SK-N-SH (cell line): ENCODE measurements around the gene DAGLA. TPM values are rescaled to one million over a fixed set of nuclear protein-coding genes. Genes with fewer than 3 reads are reported as not detected.

ENCODE experiments used
- CTCF ChIA-PET: fragments of 300-600, 350-600 bp; formaldehyde crosslinking; extraction: SDS; loops from one replicate; lab custom pipeline; 2021; lab: Yijun Ruan, JAX
- POLR2A ChIA-PET: fragments of 350-600 bp; sonication (Branson Sonifier 250); formaldehyde crosslinking; extraction: SDS; loops from one replicate; lab custom pipeline; 2020; ENCODE audit warnings: antibody characterized with exemption, inconsistent platforms; lab: Yijun Ruan, JAX
- DNase-seq: peaks from one replicate; pipeline ENCODE4 v3.0.0; 2012
- H2AFZ ChIP-seq: fragments of 200-600 bp; sonication (generic); 2 replicates; pipeline ENCODE4 v1.8.1; 2016; ENCODE audit warnings: antibody characterized with exemption, mild to moderate bottlenecking, low read depth
- H3F3A ChIP-seq: fragments of 200-600 bp; sonication (generic); replicated peaks from 2 replicates; pipeline ENCODE3; 2016; ENCODE audit warnings: antibody characterized with exemption, mild to moderate bottlenecking; ENCODE audit not compliant: insufficient read depth
- H3K27ac ChIP-seq, 2 experiments: fragments of 200-500 bp in 1 of 2; fragments of 200-600 bp in 1 of 2; sonication (Bioruptor generic) in 1 of 2; sonication (generic), shearing (Covaris generic) in 1 of 2; 2 replicates each; pipeline versions ENCODE4 v1.5.1 to v1.6.1; 2014 to 2016; ENCODE audit warnings: low read depth in 2 of 2, inconsistent platforms in 1 of 2, low read length in 1 of 2, mild to moderate bottlenecking in 1 of 2, mixed read lengths in 1 of 2
- H3K27me3 ChIP-seq: fragments of 200-600 bp; sonication (generic), shearing (Covaris generic); 2 replicates; pipeline ENCODE4 v1.6.1; 2016; ENCODE audit warnings: mixed run types; ENCODE audit not compliant: insufficient read depth
- H3K36me3 ChIP-seq, 2 experiments: fragments of 200-500 bp in 1 of 2; fragments of 200-600 bp in 1 of 2; sonication (Bioruptor generic) in 1 of 2; sonication (generic) in 1 of 2; replicated peaks in 1 of 2; 2 replicates each; pipeline versions ENCODE3 to v1.5.1; 2014 to 2016; ENCODE audit warnings: low read length in 1 of 2, mild to moderate bottlenecking in 1 of 2; ENCODE audit not compliant: insufficient read depth in 2 of 2, control insufficient read depth in 1 of 2
- H3K4me1 ChIP-seq, 2 experiments: fragments of 200-500 bp in 1 of 2; fragments of 200-600 bp in 1 of 2; sonication (Bioruptor generic) in 1 of 2; sonication (generic), shearing (Covaris generic) in 1 of 2; 2 replicates each; pipeline versions ENCODE4 v1.5.1 to v1.6.1; 2014 to 2016; ENCODE audit warnings: low read depth in 1 of 2, low read length in 1 of 2, mixed run types in 1 of 2; ENCODE audit not compliant: insufficient read depth in 2 of 2, control insufficient read depth in 1 of 2
- H3K4me2 ChIP-seq: fragments of 200-600 bp; sonication (generic), shearing (Covaris generic); 2 replicates; pipeline ENCODE4 v1.6.1; 2017; ENCODE audit warnings: mixed run types
- H3K4me3 ChIP-seq, 2 experiments: fragments of 200-500 bp in 1 of 2; fragments of 200-600 bp in 1 of 2; sonication (Bioruptor generic) in 1 of 2; sonication (generic), shearing (Covaris generic) in 1 of 2; 2 replicates each; pipeline versions ENCODE4 v1.5.1 to v1.8.1; 2014 to 2016; ENCODE audit warnings: low read depth in 2 of 2, inconsistent platforms in 1 of 2, low read length in 1 of 2, mild to moderate bottlenecking in 1 of 2, mixed read lengths in 1 of 2, moderate library complexity in 1 of 2
- H3K79me2 ChIP-seq: fragments of 200-600 bp; sonication (generic); 2 replicates; pipeline ENCODE4 v1.8.1; 2017; ENCODE audit warnings: mild to moderate bottlenecking; ENCODE audit not compliant: insufficient read depth
- H3K9ac ChIP-seq: fragments of 200-600 bp; sonication (generic); 2 replicates; pipeline ENCODE4 v1.6.1; 2017; ENCODE audit warnings: mixed run types
- H3K9me2 ChIP-seq: fragments of 200-600 bp; sonication (generic); 2 replicates; pipeline ENCODE4 v1.6.1; 2017; ENCODE audit warnings: mixed run types
- H3K9me3 ChIP-seq: fragments of 200-600 bp; sonication (generic); 2 replicates; pipeline ENCODE4 v1.6.1; 2017; ENCODE audit warnings: mixed run types, mild to moderate bottlenecking, moderate library complexity
- H4K20me1 ChIP-seq: fragments of 200-600 bp; sonication (generic); 2 replicates; pipeline ENCODE4 v1.6.1; 2017; ENCODE audit warnings: mild to moderate bottlenecking, mixed run types; ENCODE audit not compliant: insufficient read depth
- FOSL2 ChIP-seq: IDR thresholded peaks from 2 replicates; pipeline ENCODE4 v1.4.0; 2012; ENCODE audit warnings: low read depth, mild to moderate bottlenecking, moderate library complexity, borderline replicate concordance
- FOXJ3 ChIP-seq: sonication (generic); formaldehyde crosslinking; IDR thresholded peaks from 2 replicates; pipeline ENCODE4 v1.5.1; 2020; ENCODE audit warnings: mild to moderate bottlenecking, missing genetic modification reagents
- FOXM1 ChIP-seq: IDR thresholded peaks from 2 replicates; pipeline ENCODE4 v1.4.0; 2012; ENCODE audit warnings: low read depth, mild to moderate bottlenecking
- GABPA ChIP-seq: IDR thresholded peaks from 2 replicates; pipeline ENCODE4 v1.4.0; 2012; ENCODE audit warnings: low read depth, mild to moderate bottlenecking
- GATA2 ChIP-seq: sonication (generic); formaldehyde crosslinking; IDR thresholded peaks from 2 replicates; pipeline ENCODE4 v1.5.0; 2020; ENCODE audit warnings: mild to moderate bottlenecking, missing genetic modification reagents
- MXI1 ChIP-seq: IDR thresholded peaks from 2 replicates; pipeline ENCODE4 v1.6.1; 2012; ENCODE audit warnings: mild to moderate bottlenecking, low read depth, low read length, improper control_type of control experiment
- NFIC ChIP-seq: IDR thresholded peaks from 2 replicates; pipeline ENCODE4 v1.4.0; 2012; ENCODE audit warnings: borderline replicate concordance
- POLR2AphosphoS5 ChIP-seq: IDR thresholded peaks from 2 replicates; pipeline ENCODE4 v1.6.1; 2012; ENCODE audit warnings: low read depth, low read length
- RAD21 ChIP-seq: IDR thresholded peaks from 2 replicates; pipeline ENCODE4 v1.6.1; 2012; ENCODE audit warnings: mild to moderate bottlenecking, low read length
- SIN3A ChIP-seq: IDR thresholded peaks from 2 replicates; pipeline ENCODE4 v1.6.1; 2012; ENCODE audit warnings: low read depth, mild to moderate bottlenecking, low read length, moderate library complexity, borderline replicate concordance
- SMC3 ChIP-seq: IDR thresholded peaks from 2 replicates; pipeline ENCODE4 v1.6.1; 2012; ENCODE audit warnings: low read depth, low read length, improper control_type of control experiment
- TCF12 ChIP-seq: IDR thresholded peaks from 2 replicates; pipeline ENCODE4 v1.4.0; 2012
- YY1 ChIP-seq: IDR thresholded peaks from 2 replicates; pipeline ENCODE4 v1.4.0; 2012; ENCODE audit warnings: low read depth, mild to moderate bottlenecking
- WGBS: methylation state at CpG from one replicate; pipeline ENCODE4 v1.1.6; 2017; ENCODE audit warnings: low lambda C conversion rate; 5-methylcytosine and 5-hydroxymethylcytosine counted together
- polyA plus RNA-seq, 3 experiments: library from polyadenylated mRNA; depleted of rRNA; stranded (reverse); fragments of >200 nt; gene quantifications; 2 replicates each; pipeline ENCODE4 v1.2.3, GENCODE V29; 2012
- TF ChIP-seq, protein P1 (sequence below): IDR thresholded peaks from 2 replicates; pipeline ENCODE4 v1.4.0; 2012; ENCODE audit warnings: low read depth
- TF ChIP-seq, protein P2 (sequence below): IDR thresholded peaks from 2 replicates; pipeline ENCODE4 v1.4.0; 2012; ENCODE audit warnings: low read depth, borderline replicate concordance
- TF ChIP-seq, protein P3 (sequence below): IDR thresholded peaks from 2 replicates; pipeline ENCODE4 v1.6.1; 2012; ENCODE audit warnings: mild to moderate bottlenecking, low read depth, low read length, moderate library complexity
- TF ChIP-seq, protein P4 (sequence below): fragments of 150-350 bp; IDR thresholded peaks from 2 replicates; pipeline ENCODE4 v1.6.1; 2016; ENCODE audit warnings: mild to moderate bottlenecking, low read depth, low read length
- TF ChIP-seq, protein P5 (sequence below): fragments of 150-350 bp; IDR thresholded peaks from 2 replicates; pipeline ENCODE4 v1.6.1; 2017; ENCODE audit warnings: antibody characterized with exemption, low read length, low read depth, borderline replicate concordance

DAGLA gene
- polyA plus RNA-seq, 1 of the 3 experiments (the other 2 are of a cell fraction): 3.3 TPM

DNA sequence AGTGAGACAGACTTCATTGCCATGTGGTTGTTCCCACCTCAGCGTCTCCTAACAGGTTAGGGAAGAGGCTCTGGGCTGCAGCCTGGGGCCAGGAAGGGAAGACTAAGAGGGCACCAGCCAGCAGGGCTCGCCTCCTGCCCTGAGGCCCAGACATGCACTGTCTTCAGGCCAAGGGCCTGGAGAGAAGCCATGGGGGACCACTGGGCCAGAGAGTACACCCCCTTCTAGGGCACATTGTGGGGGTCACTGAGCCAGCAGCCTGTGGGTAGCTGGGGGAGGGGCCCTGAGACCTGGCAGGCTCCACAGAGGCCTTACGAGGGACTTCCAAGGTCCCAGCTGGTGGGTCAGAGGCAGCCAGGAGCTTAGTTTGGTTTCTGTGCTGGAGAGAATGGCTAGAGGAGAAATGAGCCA is 47.2 kb downstream of the DAGLA start:
- Histone ChIP-seq H3K9me3 (no peaks in the 10 kb centered on the region), H3K36me3 (peaks cover 0 to 26% of the 10 kb centered on the region in 2 experiments), H3K4me3 (no peak overlapping the region), H3K9me2 (no peaks in the 10 kb centered on the region), H2AFZ (no peak overlapping the region)
- no peak for TF ChIP-seq TCF12
- no peak for TF ChIP-seq YY1
- TF ChIP-seq, protein P1, sequence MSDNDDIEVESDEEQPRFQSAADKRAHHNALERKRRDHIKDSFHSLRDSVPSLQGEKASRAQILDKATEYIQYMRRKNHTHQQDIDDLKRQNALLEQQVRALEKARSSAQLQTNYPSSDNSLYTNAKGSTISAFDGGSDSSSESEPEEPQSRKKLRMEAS: no peak
- TF ChIP-seq SIN3A: no peak
- no peak for TF ChIP-seq GATA2
- no peak for TF ChIP-seq GABPA
- TF ChIP-seq, protein P2, sequence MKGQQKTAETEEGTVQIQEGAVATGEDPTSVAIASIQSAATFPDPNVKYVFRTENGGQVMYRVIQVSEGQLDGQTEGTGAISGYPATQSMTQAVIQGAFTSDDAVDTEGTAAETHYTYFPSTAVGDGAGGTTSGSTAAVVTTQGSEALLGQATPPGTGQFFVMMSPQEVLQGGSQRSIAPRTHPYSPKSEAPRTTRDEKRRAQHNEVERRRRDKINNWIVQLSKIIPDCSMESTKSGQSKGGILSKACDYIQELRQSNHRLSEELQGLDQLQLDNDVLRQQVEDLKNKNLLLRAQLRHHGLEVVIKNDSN: no peak
- TF ChIP-seq, protein P3, sequence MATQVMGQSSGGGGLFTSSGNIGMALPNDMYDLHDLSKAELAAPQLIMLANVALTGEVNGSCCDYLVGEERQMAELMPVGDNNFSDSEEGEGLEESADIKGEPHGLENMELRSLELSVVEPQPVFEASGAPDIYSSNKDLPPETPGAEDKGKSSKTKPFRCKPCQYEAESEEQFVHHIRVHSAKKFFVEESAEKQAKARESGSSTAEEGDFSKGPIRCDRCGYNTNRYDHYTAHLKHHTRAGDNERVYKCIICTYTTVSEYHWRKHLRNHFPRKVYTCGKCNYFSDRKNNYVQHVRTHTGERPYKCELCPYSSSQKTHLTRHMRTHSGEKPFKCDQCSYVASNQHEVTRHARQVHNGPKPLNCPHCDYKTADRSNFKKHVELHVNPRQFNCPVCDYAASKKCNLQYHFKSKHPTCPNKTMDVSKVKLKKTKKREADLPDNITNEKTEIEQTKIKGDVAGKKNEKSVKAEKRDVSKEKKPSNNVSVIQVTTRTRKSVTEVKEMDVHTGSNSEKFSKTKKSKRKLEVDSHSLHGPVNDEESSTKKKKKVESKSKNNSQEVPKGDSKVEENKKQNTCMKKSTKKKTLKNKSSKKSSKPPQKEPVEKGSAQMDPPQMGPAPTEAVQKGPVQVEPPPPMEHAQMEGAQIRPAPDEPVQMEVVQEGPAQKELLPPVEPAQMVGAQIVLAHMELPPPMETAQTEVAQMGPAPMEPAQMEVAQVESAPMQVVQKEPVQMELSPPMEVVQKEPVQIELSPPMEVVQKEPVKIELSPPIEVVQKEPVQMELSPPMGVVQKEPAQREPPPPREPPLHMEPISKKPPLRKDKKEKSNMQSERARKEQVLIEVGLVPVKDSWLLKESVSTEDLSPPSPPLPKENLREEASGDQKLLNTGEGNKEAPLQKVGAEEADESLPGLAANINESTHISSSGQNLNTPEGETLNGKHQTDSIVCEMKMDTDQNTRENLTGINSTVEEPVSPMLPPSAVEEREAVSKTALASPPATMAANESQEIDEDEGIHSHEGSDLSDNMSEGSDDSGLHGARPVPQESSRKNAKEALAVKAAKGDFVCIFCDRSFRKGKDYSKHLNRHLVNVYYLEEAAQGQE: no peak
- TF ChIP-seq, protein P4, sequence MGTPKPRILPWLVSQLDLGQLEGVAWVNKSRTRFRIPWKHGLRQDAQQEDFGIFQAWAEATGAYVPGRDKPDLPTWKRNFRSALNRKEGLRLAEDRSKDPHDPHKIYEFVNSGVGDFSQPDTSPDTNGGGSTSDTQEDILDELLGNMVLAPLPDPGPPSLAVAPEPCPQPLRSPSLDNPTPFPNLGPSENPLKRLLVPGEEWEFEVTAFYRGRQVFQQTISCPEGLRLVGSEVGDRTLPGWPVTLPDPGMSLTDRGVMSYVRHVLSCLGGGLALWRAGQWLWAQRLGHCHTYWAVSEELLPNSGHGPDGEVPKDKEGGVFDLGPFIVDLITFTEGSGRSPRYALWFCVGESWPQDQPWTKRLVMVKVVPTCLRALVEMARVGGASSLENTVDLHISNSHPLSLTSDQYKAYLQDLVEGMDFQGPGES: no peak
- TF ChIP-seq FOXJ3 (CRISPR knock-in tag): no peak
- no peak for TF ChIP-seq MXI1
- no peak for TF ChIP-seq FOXM1
- no peak for TF ChIP-seq NFIC
- no peak for TF ChIP-seq FOSL2
- no peak for TF ChIP-seq SMC3
- no peak for TF ChIP-seq POLR2AphosphoS5
- TF ChIP-seq, protein P5, sequence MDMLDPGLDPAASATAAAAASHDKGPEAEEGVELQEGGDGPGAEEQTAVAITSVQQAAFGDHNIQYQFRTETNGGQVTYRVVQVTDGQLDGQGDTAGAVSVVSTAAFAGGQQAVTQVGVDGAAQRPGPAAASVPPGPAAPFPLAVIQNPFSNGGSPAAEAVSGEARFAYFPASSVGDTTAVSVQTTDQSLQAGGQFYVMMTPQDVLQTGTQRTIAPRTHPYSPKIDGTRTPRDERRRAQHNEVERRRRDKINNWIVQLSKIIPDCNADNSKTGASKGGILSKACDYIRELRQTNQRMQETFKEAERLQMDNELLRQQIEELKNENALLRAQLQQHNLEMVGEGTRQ: no peak
- no peak for TF ChIP-seq RAD21
- TF ChIP-seq, all 33 proteins: peak for 0
- H3K4me1 ChIP-seq: no peaks in the 10 kb centered on the region; a peak in 1 of 4 replicates
- H3K27ac ChIP-seq: no peak overlapping the region
- H4K20me1 ChIP-seq: no peaks in the 10 kb centered on the region
- H3K9ac ChIP-seq: no peak overlapping the region
- H3K27me3 ChIP-seq: no peaks in the 10 kb centered on the region
- no peak for DNase-seq
- POLR2A ChIA-PET: no interaction called here
- no peaks in the 10 kb centered on the region for H3K79me2 ChIP-seq
- CTCF ChIA-PET: no interaction called here
- no peaks in the 10 kb centered on the region for H3F3A ChIP-seq
- no peak overlapping the region for H3K4me2 ChIP-seq
- 100% methylated on average over 2 of the region's 3 CpGs for WGBS
